Stimulated activated CD8-positive, alpha-beta memory T cell treated with anti-CD3 and anti-CD28 coated beads, Interleukin-4, amount 100 ng/mL, for 24 hours (primary cell): ENCODE data around the gene FKBP5.

Source experiments
- DNase-seq: peaks from one replicate; pipeline ENCODE4 v3.0.0-alpha.2; 2020; ENCODE audit warnings: low read depth

FKBP5 gene

GRCh38 chr6:35662999-35663398 is 25.7 kb downstream of the FKBP5 start:
- DNase-seq = no peak

- no peak for DNase-seq
Observed at GRCh38 chr6:35654883-35655282, 33.8 kb downstream of the FKBP5 start.

GRCh38 chr6:35651244-35651643 is 37.5 kb downstream of the FKBP5 start:
- DNase-seq = no peak

- no peak for DNase-seq
Observed at GRCh38 chr6:35650015-35650414, 38.7 kb downstream of the FKBP5 start.

- DNase-seq = no peak
Observed at GRCh38 chr6:35648203-35648602, 40.5 kb downstream of the FKBP5 start.

- no peak for DNase-seq
Observed at GRCh38 chr6:35647400-35647799, 41.3 kb downstream of the FKBP5 start.

GRCh38 chr6:35643162-35643535 is 45.6 kb downstream of the FKBP5 start:
- DNase-seq = no peak

- DNase-seq = no peak
Observed at GRCh38 chr6:35642471-35643161, 46.1 kb downstream of the FKBP5 start.

GRCh38 chr6:35640017-35640664 is 48.6 kb downstream of the FKBP5 start:
- no peak for DNase-seq

GRCh38 chr6:35638679-35639078 is 50.0 kb downstream of the FKBP5 start:
- DNase-seq = no peak

GRCh38 chr6:35637911-35638310 is 50.8 kb downstream of the FKBP5 start:
- DNase-seq = no peak

GRCh38 chr6:35635601-35636597 is 52.8 kb downstream of the FKBP5 start:
- DNase-seq = no peak

GRCh38 chr6:35634316-35634715 is 54.4 kb downstream of the FKBP5 start:
- no peak for DNase-seq

- DNase-seq = no peak
Observed at GRCh38 chr6:35633579-35634089, 55.1 kb downstream of the FKBP5 start.

GRCh38 chr6:35629876-35630378 is 58.8 kb downstream of the FKBP5 start:
- DNase-seq = no peak

GRCh38 chr6:35626401-35626800 is 62.3 kb downstream of the FKBP5 start:
- no peak for DNase-seq

GRCh38 chr6:35624341-35625070 is 64.2 kb downstream of the FKBP5 start:
- no peak for DNase-seq

- no peak for DNase-seq
Observed at GRCh38 chr6:35622283-35622682, 66.4 kb downstream of the FKBP5 start.

- DNase-seq = no peak
Observed at GRCh38 chr6:35620706-35621105, 68.0 kb downstream of the FKBP5 start.

- DNase-seq = no peak
Observed at GRCh38 chr6:35613762-35614161, 75.0 kb downstream of the FKBP5 start.

- DNase-seq = no peak
Observed at GRCh38 chr6:35611240-35611639, 77.5 kb downstream of the FKBP5 start.

GRCh38 chr6:35610830-35611229 is 77.9 kb downstream of the FKBP5 start:
- no peak for DNase-seq
